ENCODE measurements around the gene MRAP2.

DNA sequence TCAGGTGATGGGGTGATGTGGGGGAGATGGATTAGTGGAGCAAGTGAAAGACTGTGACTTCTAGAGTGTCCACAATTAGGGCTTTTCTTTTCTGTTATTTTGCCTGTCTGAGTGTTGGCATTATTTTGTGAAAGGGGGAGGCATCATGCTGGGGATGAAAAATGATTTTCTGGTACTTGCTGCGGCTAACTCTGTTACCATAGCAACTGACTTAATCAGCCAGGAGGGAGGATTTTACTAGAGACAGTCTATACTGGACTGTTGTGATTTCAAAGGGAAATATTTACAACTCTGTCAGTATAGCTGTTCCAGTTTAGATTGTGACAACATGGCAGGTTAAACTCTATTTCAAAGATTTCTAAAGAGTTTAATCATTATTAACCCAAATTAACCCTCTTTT lies 30.4 kb upstream of the MRAP2 start:
- TF ChIP-seq, protein P1, sequence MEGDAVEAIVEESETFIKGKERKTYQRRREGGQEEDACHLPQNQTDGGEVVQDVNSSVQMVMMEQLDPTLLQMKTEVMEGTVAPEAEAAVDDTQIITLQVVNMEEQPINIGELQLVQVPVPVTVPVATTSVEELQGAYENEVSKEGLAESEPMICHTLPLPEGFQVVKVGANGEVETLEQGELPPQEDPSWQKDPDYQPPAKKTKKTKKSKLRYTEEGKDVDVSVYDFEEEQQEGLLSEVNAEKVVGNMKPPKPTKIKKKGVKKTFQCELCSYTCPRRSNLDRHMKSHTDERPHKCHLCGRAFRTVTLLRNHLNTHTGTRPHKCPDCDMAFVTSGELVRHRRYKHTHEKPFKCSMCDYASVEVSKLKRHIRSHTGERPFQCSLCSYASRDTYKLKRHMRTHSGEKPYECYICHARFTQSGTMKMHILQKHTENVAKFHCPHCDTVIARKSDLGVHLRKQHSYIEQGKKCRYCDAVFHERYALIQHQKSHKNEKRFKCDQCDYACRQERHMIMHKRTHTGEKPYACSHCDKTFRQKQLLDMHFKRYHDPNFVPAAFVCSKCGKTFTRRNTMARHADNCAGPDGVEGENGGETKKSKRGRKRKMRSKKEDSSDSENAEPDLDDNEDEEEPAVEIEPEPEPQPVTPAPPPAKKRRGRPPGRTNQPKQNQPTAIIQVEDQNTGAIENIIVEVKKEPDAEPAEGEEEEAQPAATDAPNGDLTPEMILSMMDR (IDR thresholded peaks at IDR 0.05) = no peak
- TF ChIP-seq POLR2A (IDR thresholded peaks at IDR 0.05) = no peak

All from uterus (tissue), 2 donors.